ENCODE data around the gene STK24.

- no peak for TF ChIP-seq CTCF (conservative IDR thresholded peaks at IDR 0.05; ENCODE audit: low read depth, low read length)
- no peak for TF ChIP-seq EZH2 (IDR thresholded peaks at IDR 0.05; ENCODE audit: borderline replicate concordance, low read depth, low read length, poor library complexity, severe bottlenecking)
These were observed 34.1 kb downstream of the STK24 start for GRCh38 chr13:98542568-98543377.

Data from A673 (cell line).